Measurements from ENCODE around the gene SIGLEC15.
"Not testable (repeated sequence)": the region's sequence is repeated elsewhere in the genome, so short reads cannot be mapped to it uniquely, and the experiment has no call there.

GRCh38 chr18:45807144-45807543 is 18.3 kb upstream of the SIGLEC15 start:
- TF ChIP-seq CTCF (IDR thresholded peaks at IDR 0.05; ENCODE audit: low read depth, low read length, missing input control); ZBTB33 (IDR thresholded peaks at IDR 0.05); RAD21 (IDR thresholded peaks at IDR 0.05); ATF3 (IDR thresholded peaks at IDR 0.05); TAF1 (conservative IDR thresholded peaks at IDR 0.05); JUND (IDR thresholded peaks at IDR 0.05); GABPA (IDR thresholded peaks at IDR 0.05 in 1 of 2, conservative IDR thresholded peaks at IDR 0.05 in 1 of 2); SP1 (IDR thresholded peaks at IDR 0.05); REST (IDR thresholded peaks at IDR 0.05); YY1 (IDR thresholded peaks at IDR 0.05); MAX (IDR thresholded peaks at IDR 0.05); HNF4G (IDR thresholded peaks at IDR 0.05): not testable (repeated sequence)

Data from liver (tissue), 3 donors.